GM21786 (cell line): ENCODE measurements around the gene DBN1.

Experiments used
- ATAC-seq: cut with Tn5 transposase; IDR thresholded peaks from one replicate; pipeline ENCODE4 v1.9.1; 2021; ENCODE audit not compliant: unreplicated experiment

Gene DBN1

GRCh38 chr5:177505075-177505474 is 31.6 kb upstream of the DBN1 start:
- ATAC-seq: no peak

GRCh38 chr5:177504086-177505056 is 30.9 kb upstream of the DBN1 start:
- no peak for ATAC-seq

GRCh38 chr5:177503351-177504085 is 30.1 kb upstream of the DBN1 start:
- no peak for ATAC-seq

GRCh38 chr5:177502886-177503285 is 29.5 kb upstream of the DBN1 start:
- ATAC-seq: no peak

GRCh38 chr5:177501874-177502678 is 28.6 kb upstream of the DBN1 start:
- ATAC-seq: peak; percentile 29

- peak; percentile 23 for ATAC-seq
Observed at GRCh38 chr5:177500685-177501522, 27.5 kb upstream of the DBN1 start.

- ATAC-seq: no peak
Observed at GRCh38 chr5:177499842-177500241, 26.4 kb upstream of the DBN1 start.

GRCh38 chr5:177498013-177498787 is 24.8 kb upstream of the DBN1 start:
- no peak for ATAC-seq

GRCh38 chr5:177497292-177498012 is 24.0 kb upstream of the DBN1 start, which contains the start of gene PDLIM7:
Gene PDLIM7, minus strand, starts transcription at chr5:177497604. Its CDS starts 1,092 bp downstream, at chr5:177496512.
- peak; percentile 65 for ATAC-seq

- ATAC-seq: no peak
Observed at GRCh38 chr5:177496727-177497291, 23.4 kb upstream of the DBN1 start.

GRCh38 chr5:177496070-177496726 is 22.8 kb upstream of the DBN1 start:
- no peak for ATAC-seq

GRCh38 chr5:177495243-177496060 is 22.0 kb upstream of the DBN1 start:
- ATAC-seq: no peak

GRCh38 chr5:177494346-177495195 is 21.1 kb upstream of the DBN1 start:
- ATAC-seq: no peak

GRCh38 chr5:177493795-177494345 is 20.4 kb upstream of the DBN1 start:
- no peak for ATAC-seq

GRCh38 chr5:177492841-177493240 is 19.4 kb upstream of the DBN1 start:
- ATAC-seq: no peak
